Stimulated activated CD8-positive, alpha-beta memory T cell treated with anti-CD3 and anti-CD28 coated beads, Interleukin-4, amount 100 ng/mL, for 1 hour (primary cell): Measurements from ENCODE around the gene CKB.
A peak's percentile ranks its signal among the peaks of the same experiment; 100 is the strongest.

Experiments used
- DNase-seq, 2 donors: peaks; one replicate each; pipeline ENCODE4 v3.0.0-alpha.2; 2020; ENCODE audit warnings: low read depth in 2 of 2, low spot score in 1 of 2

Gene CKB

DNA sequence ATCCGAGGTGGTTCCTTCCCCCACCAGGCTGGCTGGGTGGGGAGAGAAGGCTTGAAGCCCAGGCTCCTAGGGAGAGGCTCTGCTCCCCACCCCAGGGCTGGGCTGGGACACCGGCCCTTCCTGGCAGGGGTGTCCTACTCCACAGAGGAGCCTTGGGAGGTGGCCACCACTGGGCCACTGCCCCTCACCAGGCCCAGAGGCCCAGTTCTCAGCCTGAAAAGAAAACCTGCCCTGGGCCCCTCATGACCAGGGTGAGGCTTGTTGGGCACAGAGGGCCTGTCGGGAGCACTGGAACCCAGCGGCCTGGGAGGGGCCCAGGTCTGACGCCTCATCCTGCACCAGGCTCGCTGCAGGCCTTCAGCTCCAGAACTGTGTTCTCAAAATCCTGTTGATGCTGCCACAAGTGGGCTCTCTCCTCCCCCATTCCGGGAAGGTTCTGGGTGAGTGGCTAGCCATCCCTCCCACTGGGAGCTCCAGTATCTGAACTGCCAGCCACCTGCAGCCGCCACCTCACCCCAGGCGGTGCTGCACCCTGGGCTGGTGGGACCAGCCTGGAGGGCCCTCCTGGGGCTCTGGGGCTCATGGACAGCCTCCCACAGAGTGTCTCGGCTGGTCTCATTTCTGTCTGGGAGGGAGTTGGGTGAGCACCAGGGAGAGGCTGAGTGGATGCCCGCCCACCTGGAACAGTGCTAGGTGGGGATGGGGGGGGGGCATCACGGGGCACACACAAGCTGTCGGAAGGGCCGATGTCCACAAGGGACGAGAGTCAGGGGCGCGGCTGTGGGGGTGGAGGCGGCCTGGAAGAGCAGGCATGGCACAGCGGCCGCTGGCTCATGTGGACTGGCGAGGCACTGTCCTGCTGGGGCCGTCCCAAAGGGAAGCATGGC, 28.1 kb upstream of the CKB start:
- DNase-seq, result no peak

- DNase-seq, result no peak
Measured at GRCh38 chr14:103549361-103550311, 27.0 kb upstream of the CKB start.

DNA sequence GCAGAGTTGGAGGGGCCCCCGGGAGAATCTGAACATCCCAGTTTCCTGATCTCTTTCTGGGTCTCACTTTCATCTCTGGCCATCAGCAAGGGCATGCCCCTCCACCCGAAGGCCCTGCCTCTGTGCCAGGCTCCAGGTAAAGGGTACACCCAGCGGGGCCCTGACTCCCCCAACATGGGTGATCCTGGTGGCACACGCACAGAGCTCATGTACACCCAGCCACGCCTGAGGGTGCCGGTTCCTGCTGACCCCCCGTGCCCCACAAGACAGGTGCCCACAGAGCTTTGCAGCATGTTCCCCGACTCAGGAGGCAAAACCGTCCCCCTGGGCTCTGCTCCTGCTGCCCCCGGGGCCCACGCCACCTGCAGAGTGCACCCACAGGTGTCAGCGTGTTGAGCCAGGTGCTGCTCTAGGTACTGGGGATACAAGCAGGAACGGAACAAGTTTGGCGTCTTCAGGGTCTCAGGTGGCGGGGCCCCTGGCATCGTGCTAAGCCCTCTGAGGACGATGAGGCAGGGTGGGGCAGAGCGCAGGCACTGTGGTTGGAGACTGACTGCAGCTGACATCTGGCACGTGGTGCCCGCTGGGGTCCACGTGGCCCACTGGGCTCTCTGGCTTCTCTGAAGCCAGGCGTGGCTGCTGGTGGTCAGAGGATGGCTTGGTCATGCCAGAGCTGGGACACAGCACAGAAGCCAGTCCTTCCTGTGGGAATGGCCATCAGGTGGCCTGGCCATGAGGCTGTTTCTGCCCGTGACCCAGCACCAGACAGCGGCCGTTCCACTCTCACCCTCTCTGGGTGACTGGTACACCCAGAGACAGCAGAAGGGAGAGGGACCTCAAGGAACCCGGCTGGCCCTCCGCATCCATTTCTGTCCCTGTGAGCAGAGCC, 26.1 kb upstream of the CKB start:
- no peak for DNase-seq

DNA sequence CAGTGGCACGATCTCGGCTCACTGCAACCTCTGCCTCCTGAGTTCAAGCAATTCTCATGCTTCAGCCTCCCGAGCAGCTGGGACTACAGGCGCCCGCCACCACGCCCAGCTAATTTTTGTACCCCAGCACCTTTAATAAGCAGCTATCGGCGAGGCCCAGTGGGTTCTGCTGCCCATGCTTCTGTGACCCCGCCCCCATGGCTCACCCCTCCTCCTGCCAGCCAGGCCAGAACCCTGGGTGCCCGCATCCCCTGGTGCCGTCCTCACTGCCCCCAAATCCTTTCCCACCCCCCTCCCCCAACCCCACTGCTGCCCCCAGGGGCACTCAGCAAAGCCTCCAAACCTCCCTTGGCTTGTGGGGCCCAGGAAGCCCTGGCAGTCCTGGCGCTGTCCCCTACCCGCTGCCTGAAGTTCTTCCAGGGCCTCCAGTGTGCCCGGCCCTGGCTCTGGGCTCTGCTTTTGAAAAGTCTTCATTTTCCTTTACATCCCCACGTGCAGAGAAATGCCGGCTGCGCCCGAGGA, 25.4 kb upstream of the CKB start:
- DNase-seq, result no peak

DNA sequence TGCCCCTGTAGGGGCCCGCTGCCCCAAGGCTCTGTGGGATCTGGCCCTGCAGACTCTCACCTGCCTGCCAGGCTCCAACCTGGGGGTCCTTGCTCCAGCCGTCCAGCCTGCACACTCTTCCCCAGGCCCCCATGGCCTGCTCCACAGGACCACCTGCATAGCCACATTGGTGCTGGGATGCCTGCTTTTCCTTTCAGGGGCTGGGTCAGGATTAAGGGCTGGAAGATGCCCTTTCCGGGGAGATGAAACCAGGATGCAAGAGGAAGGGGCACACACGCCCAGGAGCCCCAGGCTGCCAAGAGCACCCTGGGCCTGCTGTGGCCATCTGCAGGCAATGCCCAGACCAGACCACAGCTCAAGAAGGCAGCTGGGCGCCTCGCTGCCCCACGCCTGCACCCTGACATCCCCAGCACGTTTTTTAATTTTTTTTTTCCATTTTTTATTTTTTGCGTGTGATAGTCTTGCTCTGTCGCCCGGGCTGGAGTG, 24.9 kb upstream of the CKB start:
- no peak for DNase-seq

DNA sequence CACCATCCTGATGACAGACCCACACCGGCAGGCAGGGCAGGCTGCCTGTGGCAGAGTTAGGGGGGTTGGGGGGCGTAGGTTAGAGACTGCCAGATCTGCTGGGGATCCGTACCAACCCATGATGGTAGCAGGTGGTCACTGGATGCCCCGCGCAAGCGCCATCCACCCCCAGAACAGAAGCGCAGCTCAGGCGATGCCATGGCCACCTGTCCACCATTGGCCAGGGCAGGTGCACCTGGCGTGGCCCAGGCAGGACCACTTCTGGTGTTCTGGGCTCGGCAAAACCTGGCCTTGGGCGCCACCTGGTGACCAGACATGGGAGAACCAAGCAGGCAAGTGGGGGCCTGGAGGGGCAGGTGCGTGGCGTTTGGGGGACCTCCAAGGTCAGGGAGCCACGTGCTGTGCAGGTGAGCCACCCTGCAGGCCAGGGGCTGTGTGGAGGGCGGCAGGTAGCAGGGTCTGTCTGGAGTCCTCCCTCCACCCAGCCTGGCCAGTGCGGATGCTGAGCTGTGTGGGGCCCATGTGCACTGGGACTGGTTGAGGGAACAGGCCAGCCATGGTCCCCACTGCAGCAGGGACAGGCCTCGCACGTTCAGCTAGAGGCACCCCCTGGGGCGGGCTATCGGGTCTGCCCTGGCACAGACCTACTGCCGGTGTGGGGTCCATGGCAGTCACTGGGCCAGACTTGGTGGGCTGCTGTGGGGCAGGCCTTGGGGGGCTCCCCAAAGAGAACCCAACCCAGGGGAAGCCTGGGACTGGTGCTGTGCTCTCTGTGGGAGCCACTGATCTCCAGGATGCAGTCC, 24.2 kb upstream of the CKB start:
- DNase-seq, result peak; percentile 49 to 62

DNA sequence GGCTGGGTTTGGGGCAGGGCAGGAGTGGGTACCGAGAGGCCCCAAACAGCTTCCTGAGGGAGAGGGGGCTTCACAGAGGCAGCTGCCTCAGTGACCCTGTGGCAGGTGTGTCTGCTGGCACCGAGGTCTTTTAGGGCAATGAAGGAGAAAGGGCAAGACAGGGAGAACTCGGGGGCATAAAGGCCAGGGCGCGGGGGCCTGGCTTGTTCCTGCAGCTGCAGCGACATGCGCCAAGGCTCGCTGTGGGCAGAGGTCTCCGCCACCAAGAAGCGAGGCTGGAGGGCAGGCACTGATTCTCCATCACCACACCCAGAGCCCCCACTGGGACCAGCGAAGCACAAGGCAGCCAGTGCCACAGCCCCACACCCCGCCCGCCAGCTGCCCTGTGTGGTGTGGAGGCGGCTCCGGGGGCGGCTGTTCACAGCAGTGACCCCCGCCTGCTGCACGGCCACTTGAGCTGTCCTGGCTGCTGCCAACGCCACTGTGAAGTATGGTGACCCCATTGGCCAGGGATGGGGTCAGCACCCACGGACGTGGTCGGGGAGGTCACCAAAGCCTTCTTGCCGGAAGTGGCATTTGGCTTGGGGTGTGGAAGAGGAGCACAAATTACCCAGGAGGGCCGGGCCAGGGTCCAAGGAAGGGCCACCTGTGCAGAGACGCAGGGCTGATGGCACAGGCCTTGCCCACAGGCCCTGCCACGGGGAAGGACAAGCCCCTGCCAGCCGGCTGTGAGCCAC, 23.5 kb upstream of the CKB start:
- DNase-seq, result no peak

- no peak for DNase-seq
Measured at GRCh38 chr14:103545219-103545914, 22.7 kb upstream of the CKB start.

- DNase-seq, result no peak
Measured at GRCh38 chr14:103544388-103545218, 22.0 kb upstream of the CKB start.

DNA sequence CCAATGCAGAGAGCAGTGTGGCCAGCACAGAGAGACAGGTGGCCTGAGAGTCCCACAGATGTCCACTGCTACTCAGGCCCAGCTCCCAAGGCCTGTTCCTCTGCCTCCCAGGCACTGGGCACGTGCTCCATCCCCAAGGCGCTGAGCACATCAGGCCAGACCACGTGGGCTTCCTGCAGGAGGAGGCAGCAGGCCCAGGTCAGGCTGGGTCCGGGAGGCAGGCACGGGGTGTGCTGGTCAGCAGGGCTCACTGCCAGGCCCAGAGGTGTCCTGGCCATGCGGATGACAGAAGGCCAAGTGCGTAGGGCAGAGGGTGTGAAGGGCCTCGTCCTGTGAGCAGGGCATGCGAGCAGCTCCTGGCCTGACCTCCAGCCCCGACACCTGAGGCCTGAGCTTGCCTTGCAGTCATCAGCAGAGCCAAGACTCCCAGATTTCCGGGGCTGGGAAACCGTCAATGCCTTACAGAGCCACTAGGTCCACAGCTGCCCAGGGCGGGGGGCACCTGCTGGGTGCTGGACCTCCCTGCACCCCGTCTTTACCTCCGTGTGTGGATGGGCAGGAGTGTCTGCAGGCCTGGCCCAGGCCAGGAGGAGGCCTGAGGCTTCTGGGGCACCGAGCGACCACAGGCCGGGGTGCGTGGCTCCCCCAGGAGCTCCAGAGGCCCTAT, 21.2 kb upstream of the CKB start:
- DNase-seq, result no peak

DNA sequence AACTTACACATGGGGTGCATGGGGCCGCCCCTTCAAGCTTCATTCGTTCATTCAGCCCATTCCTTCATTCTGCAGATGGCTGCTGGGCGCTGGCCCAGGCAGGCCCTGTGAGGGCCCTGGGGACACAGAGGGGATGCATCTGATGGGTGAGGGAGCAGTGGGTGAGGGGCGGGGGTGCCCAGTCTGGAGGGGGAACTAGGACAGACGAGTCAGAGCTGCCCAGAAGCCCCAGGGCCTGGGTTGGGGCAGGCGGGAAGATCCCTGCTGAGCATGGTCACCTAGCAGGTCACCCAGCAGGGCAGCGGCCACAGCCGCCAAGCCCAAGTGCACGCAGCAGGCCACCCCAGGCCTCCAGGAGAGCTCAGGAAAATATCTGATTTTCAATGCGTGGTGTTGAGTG, 20.5 kb upstream of the CKB start:
- no peak for DNase-seq

DNA sequence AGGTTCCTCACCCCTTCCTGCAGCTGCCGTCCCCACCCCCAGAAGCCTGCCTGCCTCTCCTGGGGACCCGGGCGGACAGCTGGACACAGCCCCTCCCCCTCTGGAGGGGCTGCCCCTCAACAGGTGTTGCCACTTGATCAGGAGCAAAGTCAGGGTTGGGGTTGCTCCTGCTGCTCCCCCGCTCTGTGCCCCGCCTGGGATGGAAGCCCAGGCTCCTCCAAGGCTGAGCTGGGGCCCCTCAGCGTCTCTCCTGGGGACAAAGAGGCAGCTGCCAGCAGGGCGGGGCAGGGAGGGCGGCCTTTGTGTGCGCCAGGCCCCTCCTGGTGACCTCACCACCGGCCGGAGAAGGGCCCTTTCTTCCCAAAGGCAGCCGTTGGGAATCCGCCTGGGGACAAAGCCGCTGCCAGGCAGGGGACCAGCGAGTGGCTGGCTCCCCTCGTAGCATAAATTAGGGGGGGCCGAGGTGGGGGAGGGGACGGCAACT, 20.0 kb upstream of the CKB start:
- no peak for DNase-seq

- DNase-seq, result no peak
Measured at GRCh38 chr14:103541709-103542604, 19.3 kb upstream of the CKB start.

DNA sequence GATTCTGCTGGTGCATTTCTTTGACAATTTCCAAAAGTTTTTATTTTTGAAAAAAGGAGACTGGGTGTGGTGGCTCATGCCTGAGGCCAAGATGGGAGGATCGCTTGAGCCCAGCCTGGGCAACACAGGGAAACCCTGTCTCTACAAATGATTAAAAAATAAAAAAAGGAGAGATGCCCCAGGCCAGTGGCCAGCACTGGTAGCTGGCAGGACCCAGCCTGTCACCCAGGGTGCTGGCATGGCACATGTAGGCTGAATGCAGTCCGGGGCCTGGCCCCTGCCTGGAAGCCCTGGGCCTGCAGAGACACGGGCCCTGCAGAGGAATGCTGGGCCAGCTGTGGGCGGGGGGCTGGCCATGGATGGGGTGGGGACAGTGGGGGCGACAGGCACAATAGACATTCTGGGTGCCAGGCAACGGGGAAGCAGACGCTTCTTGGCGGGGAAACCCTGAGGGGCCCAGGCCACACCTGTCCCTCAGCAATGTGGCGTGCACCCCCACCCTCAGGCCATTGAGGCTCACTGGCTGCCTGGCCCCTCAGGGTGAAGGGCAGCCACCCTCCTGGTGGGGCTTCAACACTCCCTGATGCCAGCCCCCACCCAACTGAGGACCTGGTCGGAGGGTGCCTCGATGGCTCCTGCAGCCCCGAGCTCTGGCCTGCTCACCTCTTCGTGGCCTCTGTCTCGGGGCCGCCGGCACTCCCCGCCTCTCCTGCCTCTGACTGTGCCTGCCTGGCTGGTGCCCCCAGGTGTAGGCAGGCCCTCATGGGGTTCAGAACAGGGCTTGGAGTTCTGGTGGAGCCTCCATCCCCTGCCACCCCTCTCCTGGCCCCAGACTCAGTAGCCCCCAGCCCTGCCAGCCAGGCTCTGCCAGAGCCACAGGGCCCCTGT, 18.4 kb upstream of the CKB start:
- DNase-seq, result no peak
